GM18907 (cell line): ENCODE data around the gene GAPT.
A peak's percentile ranks its signal among the peaks of the same experiment; 100 is the strongest.

Source experiments
- ATAC-seq: cut with Tn5 transposase; IDR thresholded peaks from one replicate; pipeline ENCODE4 v1.9.1; 2021; ENCODE audit warnings: mild to moderate bottlenecking, moderate library complexity; ENCODE audit not compliant: unreplicated experiment

The GAPT gene

DNA sequence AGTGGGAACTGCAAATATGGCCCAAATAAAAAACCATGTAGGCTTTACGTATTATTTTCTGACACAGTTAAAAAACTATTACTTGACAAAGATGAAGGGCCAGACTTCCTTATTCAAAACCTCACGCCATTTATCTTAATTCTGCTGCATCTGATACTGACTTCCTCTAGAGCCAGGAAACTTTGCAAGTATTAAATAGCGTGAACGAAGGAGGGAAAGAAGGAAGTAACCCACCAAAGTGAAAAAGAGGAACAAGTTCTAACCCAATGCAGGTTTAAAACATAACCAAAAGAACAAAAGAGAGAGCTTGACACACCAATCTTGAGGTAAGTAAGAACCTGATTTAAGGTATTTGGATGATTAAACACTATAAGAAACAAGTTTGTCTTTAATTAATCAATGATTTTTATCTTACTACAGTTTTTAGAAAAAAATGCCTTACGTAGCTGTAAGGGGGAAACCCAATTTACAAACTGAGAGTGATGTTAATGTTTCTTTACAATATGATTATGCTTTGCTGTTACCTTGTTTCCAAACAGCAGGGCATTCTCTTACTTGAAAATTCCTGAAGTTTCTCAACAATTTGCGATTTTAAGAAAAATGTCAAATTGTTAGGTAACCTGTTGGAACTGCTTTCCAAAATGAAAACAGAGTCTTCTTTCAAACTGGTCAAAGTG, at the start of gene GAPT:
Gene GAPT, plus strand, starts transcription at position 220 of the 677 bp plus-strand sequence. CDS start 3,102 bp downstream, outside the sequence.
- peak; percentile 89 for ATAC-seq

- no peak for ATAC-seq
Observed at GRCh38 chr5:58444805-58445204, 46.4 kb upstream of the GAPT start.

- no peak for ATAC-seq
Observed at GRCh38 chr5:58446024-58446423, 45.2 kb upstream of the GAPT start.

DNA sequence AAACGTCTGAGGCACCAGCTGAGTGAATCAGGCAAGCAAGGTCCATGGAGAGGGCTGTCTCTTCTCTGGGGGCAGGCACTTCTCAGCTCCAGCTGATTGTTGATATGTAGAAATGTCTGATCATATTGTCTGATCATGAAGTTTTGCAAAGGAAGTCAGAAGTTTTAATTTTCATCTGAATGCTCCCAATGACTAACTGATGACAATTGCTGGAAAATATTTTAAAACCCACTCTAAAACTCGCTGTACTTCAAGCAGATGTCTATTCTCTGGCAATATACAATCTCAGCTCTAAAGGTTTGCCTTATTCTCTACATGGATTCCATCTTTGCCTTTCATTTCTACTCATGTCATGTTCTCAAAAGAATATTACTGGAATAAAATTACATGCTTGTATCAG, 44.0 kb upstream of the GAPT start:
- no peak for ATAC-seq

- no peak for ATAC-seq
Observed at GRCh38 chr5:58450018-58450417, 41.2 kb upstream of the GAPT start.

- no peak for ATAC-seq
Observed at GRCh38 chr5:58450811-58451629, 40.2 kb upstream of the GAPT start.

- no peak for ATAC-seq
Observed at GRCh38 chr5:58451732-58452565, 39.3 kb upstream of the GAPT start.

DNA sequence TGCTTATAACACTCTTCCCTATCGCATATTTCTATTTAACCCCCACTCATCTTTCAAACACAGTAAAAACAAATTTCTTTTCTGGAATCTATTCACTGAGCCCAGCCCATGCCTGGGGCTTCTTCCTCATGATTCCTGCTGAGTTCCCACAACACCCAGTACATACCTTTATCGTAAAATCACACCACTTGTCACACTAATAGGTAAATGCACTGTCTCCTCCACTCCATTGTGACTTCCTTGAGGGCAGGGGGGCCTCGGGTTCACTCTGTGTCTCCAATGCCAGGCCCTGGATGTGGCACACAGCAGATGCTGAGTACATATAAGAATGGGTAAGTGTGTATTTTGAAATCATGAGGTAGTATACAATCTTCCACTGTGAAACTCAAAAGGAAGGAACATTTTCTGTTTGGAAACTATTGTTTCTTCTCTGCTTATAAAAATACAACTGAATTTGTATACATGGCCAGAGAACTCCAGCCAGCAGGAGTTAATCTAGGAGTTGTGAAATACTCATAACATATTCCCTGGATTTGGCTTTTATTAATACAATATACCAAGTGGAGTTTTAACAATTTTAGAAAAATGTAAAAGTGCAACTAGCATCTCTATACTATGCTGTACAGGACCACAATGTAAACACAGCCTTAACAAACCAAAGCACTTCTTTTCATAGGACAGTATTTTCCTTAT, 38.5 kb upstream of the GAPT start:
- no peak for ATAC-seq

GRCh38 chr5:58453306-58453705, 37.9 kb upstream of the GAPT start:
- no peak for ATAC-seq

DNA sequence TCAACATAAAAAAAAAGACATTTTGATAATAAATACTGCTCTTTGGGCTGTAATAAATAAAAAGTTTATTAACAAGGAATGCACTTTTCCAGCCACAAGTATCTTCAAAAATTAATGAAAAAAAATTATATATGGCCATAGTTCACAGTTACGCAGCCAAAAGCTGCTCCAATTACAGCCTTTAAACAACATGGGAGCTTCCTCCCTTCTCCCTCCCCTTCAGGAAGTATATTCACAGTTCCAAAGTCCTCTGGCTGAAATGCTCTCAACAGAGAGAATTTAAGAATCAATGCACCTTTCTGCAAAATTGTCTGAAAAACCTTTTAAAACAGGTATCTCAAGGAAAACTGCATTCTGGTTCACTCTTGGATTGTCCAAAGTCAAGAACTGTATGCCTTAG, 37.2 kb upstream of the GAPT start:
- no peak for ATAC-seq

DNA sequence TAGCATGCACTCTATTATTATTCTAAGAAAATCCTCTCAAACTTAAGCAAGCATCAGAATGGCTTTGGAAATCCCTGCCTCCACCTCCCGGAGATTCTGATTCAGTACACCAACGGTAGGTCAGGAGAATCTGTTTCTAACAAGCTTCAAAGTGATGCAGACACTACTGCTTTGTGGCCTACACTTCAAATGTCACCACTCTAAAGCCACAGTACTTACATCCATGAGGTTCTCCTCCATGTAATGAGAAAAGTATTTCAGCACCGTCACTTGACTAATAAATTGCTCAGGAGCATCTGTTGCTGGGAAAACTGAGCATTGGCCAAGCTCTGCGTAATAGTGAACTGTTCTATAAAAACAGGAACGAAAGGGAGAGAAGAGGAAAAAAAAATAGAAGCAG, 36.2 kb upstream of the GAPT start:
- no peak for ATAC-seq

GRCh38 chr5:58455480-58455879, 35.8 kb upstream of the GAPT start:
- no peak for ATAC-seq

GRCh38 chr5:58456026-58456425, 35.2 kb upstream of the GAPT start:
- no peak for ATAC-seq

- ATAC-seq = no peak
Observed at GRCh38 chr5:58456486-58456885, 34.7 kb upstream of the GAPT start.

- ATAC-seq = no peak
Observed at GRCh38 chr5:58457050-58457449, 34.2 kb upstream of the GAPT start.

DNA sequence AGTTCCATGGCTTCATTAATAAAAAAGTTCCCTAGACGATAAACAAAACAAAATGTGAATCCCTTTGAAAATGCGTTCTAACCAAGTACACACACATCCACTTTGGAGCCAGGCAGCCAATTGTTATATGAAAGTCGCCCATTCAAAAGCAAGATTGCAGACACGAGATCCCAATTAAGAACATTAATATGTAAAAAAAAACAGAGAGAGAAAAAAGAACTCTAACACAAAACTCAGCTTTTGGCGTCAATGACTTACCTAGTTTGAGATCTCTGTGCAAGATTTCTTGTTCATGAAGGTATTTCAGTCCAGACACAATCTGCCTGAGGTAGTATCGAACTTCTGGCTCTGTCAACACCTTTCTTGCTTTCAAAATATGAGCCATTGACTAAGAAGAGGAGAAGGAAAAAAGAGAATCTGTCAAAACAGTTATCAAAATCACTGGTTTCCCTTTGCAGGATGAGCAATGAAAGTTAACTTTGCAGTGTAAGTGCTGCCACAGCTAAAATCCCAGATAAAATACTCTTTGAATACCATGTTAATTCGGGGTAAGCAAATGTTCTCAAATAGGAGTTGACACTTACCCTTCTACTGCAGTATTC, 33.0 kb upstream of the GAPT start:
- ATAC-seq = no peak

DNA sequence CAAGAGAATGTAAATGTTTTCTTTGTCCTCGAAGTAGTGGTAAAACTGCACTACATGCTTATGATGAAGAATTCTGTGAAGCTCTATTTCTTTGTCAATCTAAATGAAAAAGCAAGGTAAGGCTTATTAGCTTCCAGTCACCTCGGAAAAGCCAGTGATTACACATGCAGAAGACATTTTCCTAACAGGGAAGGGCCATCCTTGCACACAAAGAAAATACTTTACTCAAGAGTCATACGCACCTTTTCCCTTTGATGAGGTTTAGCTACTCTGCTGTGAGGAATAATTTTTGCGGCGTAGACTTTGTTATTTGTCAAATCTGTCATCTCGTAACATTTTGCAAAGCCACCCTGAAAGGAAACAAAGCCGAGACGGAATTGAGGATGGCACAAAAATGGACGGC, 32.5 kb upstream of the GAPT start:
- no peak for ATAC-seq

- ATAC-seq = peak; percentile 5
Observed at GRCh38 chr5:58459146-58460001, 31.9 kb upstream of the GAPT start.

- peak; percentile 81 for ATAC-seq
Observed at GRCh38 chr5:58460002-58460731, 31.1 kb upstream of the GAPT start, which contains the start of gene PLK2. Gene PLK2 (minus strand): TSS chr5:58460086. CDS start chr5:58459959, 127 bp downstream.
